HEK293 (cell line): ENCODE data around the gene PRPF19.

ENCODE experiments used
- HOXA7 ChIP-seq: sonication (generic); formaldehyde crosslinking; IDR thresholded peaks from 2 replicates; pipeline ENCODE4 v1.8.1; 2022; ENCODE audit warnings: missing genetic modification reagents, borderline replicate concordance
- ZBTB1 ChIP-seq: fragments of 450-650 bp; formaldehyde crosslinking; IDR thresholded peaks from 2 replicates; pipeline ENCODE4 v1.5.1; 2016; ENCODE audit warnings: missing biosample characterization, missing genetic modification characterization
- ZNF514 ChIP-seq: fragments of 450-650 bp; formaldehyde crosslinking; IDR thresholded peaks from 2 replicates; pipeline ENCODE4 v1.5.1; 2016; ENCODE audit warnings: missing biosample characterization, missing genetic modification characterization

DNA sequence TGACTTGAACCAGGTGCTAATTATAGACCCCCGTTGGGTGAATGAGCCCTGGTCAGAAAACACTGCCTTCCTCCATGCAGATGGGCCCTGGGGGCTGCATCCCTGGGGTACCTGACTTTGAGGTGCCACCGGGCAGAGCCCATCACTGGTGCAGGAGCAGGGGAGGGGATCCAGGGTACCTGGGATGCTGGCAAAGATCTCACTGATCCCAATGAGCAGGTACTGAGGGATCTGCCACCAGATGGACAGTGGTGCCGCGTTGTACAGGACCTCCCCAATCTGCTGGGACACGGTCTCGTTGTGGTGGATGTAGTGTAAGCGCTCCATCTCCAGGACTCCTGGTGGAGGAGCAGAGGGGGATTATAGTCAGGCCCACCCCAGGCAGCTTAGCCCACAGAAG, 32.9 kb upstream of the PRPF19 start:
- TF ChIP-seq HOXA7 (CRISPR knock-in tag) (no peak), ZNF514 (tag by site-specific recombination) (no peak), ZBTB1 (tag by site-specific recombination) (no peak)
